ENCODE results near the gene CNTROB. TPM values are rescaled to one million over a fixed set of nuclear protein-coding genes. Genes with fewer than 3 reads are reported as not detected.

CNTROB gene
- total RNA-seq, 2 donors from 2014 or later: 25.8 to 26.7 TPM

- intact Hi-C loops (cut with DNase I, micrococcal nuclease): loop anchor here in 1 of 2 donors (5.0 kb wide), 1 partner anchor 35 kb away; no protein-coding TSS in a partner anchor
- no peak for ATAC-seq
- no peak for DNase-seq
Measured at GRCh38 chr17:7897090-7897489, 34.9 kb upstream of the CNTROB start.

- ATAC-seq (peak; percentile 97), DNase-seq (peak in 1 of 2 donors; percentile 27)
- intact Hi-C loops (cut with DNase I, micrococcal nuclease): loop anchor here in 1 of 2 donors (5.0 kb wide), 1 partner anchor 35 kb away; no protein-coding TSS in a partner anchor
Measured at GRCh38 chr17:7897773-7898172, 34.2 kb upstream of the CNTROB start.

- ATAC-seq: no peak
- DNase-seq: no peak
- intact Hi-C loops (cut with DNase I, micrococcal nuclease): no loop called here
Measured at GRCh38 chr17:7903154-7904103, 28.6 kb upstream of the CNTROB start.

GRCh38 chr17:7909089-7909488 is 22.9 kb upstream of the CNTROB start:
- intact Hi-C loops (cut with DNase I, micrococcal nuclease): no loop called here
- no peak for DNase-seq
- ATAC-seq: no peak

- intact Hi-C loops (cut with DNase I, micrococcal nuclease): loop anchor here in 1 of 2 donors (5.0 kb wide), 1 partner anchor 77 kb away; no protein-coding TSS in a partner anchor
- no peak for DNase-seq
- ATAC-seq: no peak
Measured at GRCh38 chr17:7910281-7910680, 21.7 kb upstream of the CNTROB start.

- no peak for ATAC-seq
- no peak for DNase-seq
- intact Hi-C loops (cut with DNase I, micrococcal nuclease): loop anchor here in 1 of 2 donors (5.0 kb wide), 1 partner anchor 77 kb away; no protein-coding TSS in a partner anchor
Measured at GRCh38 chr17:7910711-7911110, 21.3 kb upstream of the CNTROB start.

GRCh38 chr17:7911116-7911515 is 20.9 kb upstream of the CNTROB start:
- intact Hi-C loops (cut with DNase I, micrococcal nuclease): loop anchor here in 1 of 2 donors (5.0 kb wide), 1 partner anchor 76 kb away; no protein-coding TSS in a partner anchor

GRCh38 chr17:7912927-7913524 is 19.0 kb upstream of the CNTROB start:
- ATAC-seq: peak; percentile 46
- intact Hi-C loops (cut with DNase I, micrococcal nuclease): loop anchor here in 1 of 2 donors (5.0 kb wide), 1 partner anchor 74 kb away; no protein-coding TSS in a partner anchor
- peak in 1 of 2 donors; percentile 16 for DNase-seq

More at GRCh38 chr17:7911116-7911515, 20.9 kb upstream of the CNTROB start:
- no peak for ATAC-seq
- DNase-seq: no peak

- intact Hi-C loops (cut with DNase I, micrococcal nuclease): no loop called here
- DNase-seq (no peak), ATAC-seq (peak; percentile 53)
Measured at GRCh38 chr17:7915179-7915610, 16.8 kb upstream of the CNTROB start.

- DNase-seq (peak; percentile 95 to 96), ATAC-seq (peak; percentile 82)
- intact Hi-C loops (cut with DNase I, micrococcal nuclease): no loop called here
Measured at GRCh38 chr17:7915611-7916384, 16.2 kb upstream of the CNTROB start, which contains the start of gene RNF227. RNF227 (minus strand) TSS chr17:7916289; CDS start chr17:7916195, 94 bp downstream.

- DNase-seq (no peak), ATAC-seq (no peak)
- intact Hi-C loops (cut with DNase I, micrococcal nuclease): no loop called here
Measured at GRCh38 chr17:7916385-7916682, 15.7 kb upstream of the CNTROB start.

GRCh38 chr17:7916808-7917207 is 15.2 kb upstream of the CNTROB start:
- intact Hi-C loops (cut with DNase I, micrococcal nuclease): no loop called here
- no peak for DNase-seq
- no peak for ATAC-seq

- ATAC-seq (peak; percentile 15), DNase-seq (peak in 1 of 2 donors; percentile 12)
- intact Hi-C loops (cut with DNase I, micrococcal nuclease): no loop called here
Measured at GRCh38 chr17:7922269-7922844, 9.6 kb upstream of the CNTROB start.

GRCh38 chr17:7922845-7923628 is 9.0 kb upstream of the CNTROB start:
- intact Hi-C loops (cut with DNase I, micrococcal nuclease): no loop called here
- peak; percentile 88 to 91 for DNase-seq
- peak; percentile 96 for ATAC-seq

- intact Hi-C loops (cut with DNase I, micrococcal nuclease): no loop called here
- DNase-seq: no peak
- no peak for ATAC-seq
Measured at GRCh38 chr17:7927596-7927995, 4.4 kb upstream of the CNTROB start.

GRCh38 chr17:7929158-7930023 is 2.6 kb upstream of the CNTROB start, which contains the start of gene KCNAB3:
KCNAB3 (minus strand) TSS chr17:7929856; CDS start chr17:7929435, 421 bp downstream.
- intact Hi-C loops (cut with DNase I, micrococcal nuclease): no loop called here
- peak in 1 of 2 donors; percentile 38 for DNase-seq
- ATAC-seq: no peak

Data from left colon (tissue), 2 donors.